ENCODE measurements around the gene FLOT1. TPM values are rescaled to one million over a fixed set of nuclear protein-coding genes. Genes with fewer than 3 reads are reported as not detected.

The FLOT1 gene
- total RNA-seq, 1 donor from 2014 or later = 80.3 TPM

DNA sequence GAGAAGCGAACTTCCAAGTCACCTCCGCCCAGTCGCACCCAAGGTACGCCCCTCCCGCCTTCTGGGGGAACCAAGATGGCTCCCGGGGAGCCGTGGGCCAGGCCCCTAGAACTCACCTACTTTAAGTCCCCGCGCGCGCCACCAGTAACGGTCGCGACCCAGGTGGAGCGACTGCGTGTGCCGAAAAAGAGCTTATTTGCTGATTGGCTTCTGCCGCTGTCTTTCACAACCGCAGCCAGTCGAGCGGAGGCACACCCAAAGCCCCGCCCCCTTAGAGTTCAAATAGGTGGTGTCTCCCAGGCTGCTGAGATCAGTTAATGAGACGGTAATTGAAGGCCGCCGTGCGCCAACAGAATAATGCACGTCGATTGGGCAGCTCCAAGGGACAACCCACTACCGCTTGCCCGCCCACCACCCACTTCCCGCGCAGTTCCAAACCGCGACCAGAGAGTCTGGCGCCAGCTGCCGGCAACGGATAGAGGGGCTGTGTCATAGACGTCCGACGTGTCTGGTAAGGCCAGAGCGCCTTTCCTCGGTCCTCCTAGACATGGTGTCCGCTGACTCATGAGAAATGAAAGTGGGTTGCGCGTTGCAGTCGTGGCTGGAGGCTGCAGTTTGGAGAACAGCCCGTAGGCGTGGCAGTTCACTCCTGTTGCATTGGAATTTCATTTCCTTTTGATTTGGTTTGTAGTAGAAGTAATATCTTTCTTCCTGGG lies 25.2 kb downstream of the FLOT1 start, which contains the start of gene MDC1:
MDC1 (minus strand) TSS at position 153 of the 716 bp plus-strand sequence. CDS start 2,106 bp downstream, outside the sequence.
- peak within 1 kb of the TSS; percentile 100 for H3K27ac Mint-ChIP-seq
- peaks cover 73% of the 10 kb centered on the region for H3K79me2 ChIP-seq (ENCODE audit: low read depth)

DNA sequence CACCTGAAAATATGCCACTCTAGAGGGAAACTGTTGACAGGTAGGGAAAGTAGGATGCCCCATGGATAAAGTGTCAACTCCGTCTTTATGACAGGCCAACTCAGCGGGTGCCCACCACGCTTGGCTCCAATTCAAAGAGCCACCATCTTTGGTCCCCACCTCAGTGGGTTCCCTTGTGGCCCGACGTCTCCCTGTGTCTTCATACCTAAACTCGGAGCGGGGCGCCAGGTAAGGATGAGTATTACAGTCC lies 25.7 kb downstream of the FLOT1 start:
- H3K27me3 ChIP-seq = no peaks in the 10 kb centered on the region
- peaks cover 7% of the 10 kb centered on the region for H3K4me1 ChIP-seq
- peak overlapping the region; percentile 83 for H3K4me2 ChIP-seq
- Mint-ChIP-seq H3K27ac (peak overlapping the region; percentile 100), H3K27me3 (ENCODE audit: insufficient read depth, low read depth) (peaks cover 10% of the 10 kb centered on the region), H3K9me3 (peaks cover 2% of the 10 kb centered on the region), H3K4me1 (peaks cover 41% of the 10 kb centered on the region), H3K36me3 (peaks cover 47% of the 10 kb centered on the region), H3K4me3 (peak overlapping the region; percentile 98)
- H4K20me1 ChIP-seq (ENCODE audit: low read depth) = peaks cover 4% of the 10 kb centered on the region
- peaks cover 68% of the 10 kb centered on the region for H3K79me2 ChIP-seq (ENCODE audit: low read depth)
- peak overlapping the region; percentile 66 for H2AFZ ChIP-seq (replicated peaks)
- peak overlapping the region; percentile 61 for H3K27ac ChIP-seq
- peak overlapping the region; percentile 77 for H3K4me3 ChIP-seq
- peaks cover 37% of the 10 kb centered on the region for H3F3A ChIP-seq (ENCODE audit: low read depth)
- no peaks in the 10 kb centered on the region for H3K36me3 ChIP-seq
- TF ChIP-seq EZH2 (IDR thresholded peaks at IDR 0.05) (no peak), EZH2phosphoT487 (IDR thresholded peaks at IDR 0.05) (no peak)
- H3K9ac ChIP-seq = peak overlapping the region; percentile 46
- H3K9me3 ChIP-seq (ENCODE audit: low read depth) = no peaks in the 10 kb centered on the region
- no peak for DNase-seq (ENCODE audit: low spot score)

More for the DNA sequence above, 25.2 kb downstream of the FLOT1 start, which contains the start of gene MDC1:
- H3K9me3 ChIP-seq (ENCODE audit: low read depth) = no peaks in the 10 kb centered on the region
- Mint-ChIP-seq H3K4me1 (peaks cover 44% of the 10 kb centered on the region), H3K9me3 (peaks cover 2% of the 10 kb centered on the region), H3K27me3 (ENCODE audit: insufficient read depth, low read depth) (peaks cover 10% of the 10 kb centered on the region), H3K36me3 (peaks cover 42% of the 10 kb centered on the region), H3K4me3 (peak within 1 kb of the TSS; percentile 98)
- H3K4me2 ChIP-seq = peak within 1 kb of the TSS; percentile 90
- peak within 1 kb of the TSS; percentile 66 for H2AFZ ChIP-seq (replicated peaks)
- peak; percentile 100 for DNase-seq (ENCODE audit: low spot score)
- peaks cover 42% of the 10 kb centered on the region for H3F3A ChIP-seq (ENCODE audit: low read depth)
- H3K27me3 ChIP-seq = no peaks in the 10 kb centered on the region
- H3K4me1 ChIP-seq = peaks cover 7% of the 10 kb centered on the region
- no peak for TF ChIP-seq EZH2phosphoT487 (IDR thresholded peaks at IDR 0.05)
- TF ChIP-seq, protein P1, sequence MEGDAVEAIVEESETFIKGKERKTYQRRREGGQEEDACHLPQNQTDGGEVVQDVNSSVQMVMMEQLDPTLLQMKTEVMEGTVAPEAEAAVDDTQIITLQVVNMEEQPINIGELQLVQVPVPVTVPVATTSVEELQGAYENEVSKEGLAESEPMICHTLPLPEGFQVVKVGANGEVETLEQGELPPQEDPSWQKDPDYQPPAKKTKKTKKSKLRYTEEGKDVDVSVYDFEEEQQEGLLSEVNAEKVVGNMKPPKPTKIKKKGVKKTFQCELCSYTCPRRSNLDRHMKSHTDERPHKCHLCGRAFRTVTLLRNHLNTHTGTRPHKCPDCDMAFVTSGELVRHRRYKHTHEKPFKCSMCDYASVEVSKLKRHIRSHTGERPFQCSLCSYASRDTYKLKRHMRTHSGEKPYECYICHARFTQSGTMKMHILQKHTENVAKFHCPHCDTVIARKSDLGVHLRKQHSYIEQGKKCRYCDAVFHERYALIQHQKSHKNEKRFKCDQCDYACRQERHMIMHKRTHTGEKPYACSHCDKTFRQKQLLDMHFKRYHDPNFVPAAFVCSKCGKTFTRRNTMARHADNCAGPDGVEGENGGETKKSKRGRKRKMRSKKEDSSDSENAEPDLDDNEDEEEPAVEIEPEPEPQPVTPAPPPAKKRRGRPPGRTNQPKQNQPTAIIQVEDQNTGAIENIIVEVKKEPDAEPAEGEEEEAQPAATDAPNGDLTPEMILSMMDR (IDR thresholded peaks at IDR 0.05) = peak; percentile 34
- TF ChIP-seq EZH2 (IDR thresholded peaks at IDR 0.05) = no peak
- peak within 1 kb of the TSS; percentile 77 for H3K4me3 ChIP-seq
- peak within 1 kb of the TSS; percentile 85 for H3K27ac ChIP-seq
- peaks cover 9% of the 10 kb centered on the region for H4K20me1 ChIP-seq (ENCODE audit: low read depth)
- peak within 1 kb of the TSS; percentile 46 for H3K9ac ChIP-seq
- H3K36me3 ChIP-seq = no peaks in the 10 kb centered on the region

DNA sequence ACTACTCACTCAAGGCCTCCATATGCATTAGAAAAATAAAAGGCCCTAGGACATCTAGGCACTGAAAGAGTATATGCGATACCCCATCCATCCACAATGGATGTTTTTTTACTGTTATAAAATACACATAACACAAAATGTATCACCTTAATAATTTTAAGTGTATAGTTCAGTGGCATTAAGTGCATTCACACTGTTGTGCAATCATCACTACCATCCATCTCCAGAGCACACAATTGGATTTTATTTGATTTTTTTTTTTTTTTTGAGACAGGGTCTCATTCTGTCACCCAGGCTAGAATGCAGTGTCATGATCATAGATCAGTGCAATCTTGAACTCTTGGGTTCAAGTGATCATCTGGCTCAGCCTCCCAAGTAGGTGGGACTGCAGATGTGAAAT lies 28.2 kb downstream of the FLOT1 start:
- Histone ChIP-seq H2AFZ (replicated peaks) (no peak overlapping the region), H3K27ac (no peak overlapping the region), H4K20me1 (ENCODE audit: low read depth) (no peaks in the 10 kb centered on the region), H3K36me3 (no peaks in the 10 kb centered on the region), H3K9me3 (ENCODE audit: low read depth) (no peaks in the 10 kb centered on the region), H3K79me2 (ENCODE audit: low read depth) (peaks cover 46% of the 10 kb centered on the region), H3K27me3 (no peaks in the 10 kb centered on the region), H3F3A (ENCODE audit: low read depth) (peaks cover 18% of the 10 kb centered on the region), H3K4me2 (no peak overlapping the region), H3K9ac (no peak overlapping the region), H3K4me1 (peaks cover 7% of the 10 kb centered on the region), H3K4me3 (no peak overlapping the region)
- Mint-ChIP-seq H3K4me1 (peaks cover 35% of the 10 kb centered on the region), H3K27ac (no peak overlapping the region), H3K27me3 (ENCODE audit: insufficient read depth, low read depth) (peaks cover 4% of the 10 kb centered on the region), H3K4me3 (no peak overlapping the region), H3K36me3 (peaks cover 55% of the 10 kb centered on the region), H3K9me3 (no peaks in the 10 kb centered on the region)
- TF ChIP-seq EZH2phosphoT487 (IDR thresholded peaks at IDR 0.05) (no peak), EZH2 (IDR thresholded peaks at IDR 0.05) (no peak)
- TF ChIP-seq, protein P1 (IDR thresholded peaks at IDR 0.05) = no peak
- no peak for DNase-seq (ENCODE audit: low spot score)

DNA sequence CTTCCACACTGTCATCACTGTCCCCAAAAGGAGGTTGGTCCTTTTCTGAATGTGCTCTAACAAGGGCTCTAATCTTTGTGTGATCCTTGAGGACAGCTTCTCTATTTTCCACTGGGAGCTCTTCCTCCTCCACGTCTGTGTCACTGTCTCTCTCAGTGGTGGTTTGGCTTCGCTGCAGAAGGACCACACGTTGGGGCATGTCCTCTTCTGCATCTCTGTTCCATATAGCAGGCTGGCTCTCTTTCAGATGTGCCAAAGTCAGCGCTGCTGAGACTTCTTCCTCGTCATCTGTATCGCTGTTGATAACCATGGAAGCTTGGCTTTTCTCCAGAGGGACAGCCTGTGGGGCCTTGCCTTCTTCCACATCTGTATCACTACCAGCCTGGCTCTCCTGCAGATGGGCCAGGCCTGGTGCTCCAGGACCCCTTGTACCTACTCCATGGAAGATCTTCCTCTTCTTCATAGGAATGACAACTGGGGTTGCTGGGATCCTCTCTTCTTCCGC lies 30.0 kb downstream of the FLOT1 start:
- Mint-ChIP-seq H3K36me3 (peaks cover 64% of the 10 kb centered on the region), H3K4me3 (peak overlapping the region; percentile 41), H3K4me1 (peaks cover 23% of the 10 kb centered on the region), H3K9me3 (no peaks in the 10 kb centered on the region), H3K27me3 (ENCODE audit: insufficient read depth, low read depth) (peaks cover 6% of the 10 kb centered on the region), H3K27ac (no peak overlapping the region)
- Histone ChIP-seq H3K9ac (no peak overlapping the region), H3K27ac (no peak overlapping the region), H3K79me2 (ENCODE audit: low read depth) (peaks cover 29% of the 10 kb centered on the region), H3K4me3 (no peak overlapping the region), H3K36me3 (no peaks in the 10 kb centered on the region), H3K4me2 (no peak overlapping the region), H3K9me3 (ENCODE audit: low read depth) (no peaks in the 10 kb centered on the region), H4K20me1 (ENCODE audit: low read depth) (no peaks in the 10 kb centered on the region), H2AFZ (replicated peaks) (no peak overlapping the region), H3F3A (ENCODE audit: low read depth) (peaks cover under 1% of the 10 kb centered on the region), H3K27me3 (no peaks in the 10 kb centered on the region), H3K4me1 (peaks cover 7% of the 10 kb centered on the region)
- TF ChIP-seq EZH2phosphoT487 (IDR thresholded peaks at IDR 0.05) = no peak
- TF ChIP-seq EZH2 (IDR thresholded peaks at IDR 0.05) = no peak
- TF ChIP-seq, protein P1 (IDR thresholded peaks at IDR 0.05) = no peak
- no peak for DNase-seq (ENCODE audit: low spot score)
